ENCODE data around the gene DOK3. TPM values are rescaled to one million over a fixed set of nuclear protein-coding genes. Genes with fewer than 3 reads are reported as not detected.

The DOK3 gene
- total and polyA plus RNA-seq, 2 experiments from 2014 or later = 2.2 to 11.1 TPM

DNA sequence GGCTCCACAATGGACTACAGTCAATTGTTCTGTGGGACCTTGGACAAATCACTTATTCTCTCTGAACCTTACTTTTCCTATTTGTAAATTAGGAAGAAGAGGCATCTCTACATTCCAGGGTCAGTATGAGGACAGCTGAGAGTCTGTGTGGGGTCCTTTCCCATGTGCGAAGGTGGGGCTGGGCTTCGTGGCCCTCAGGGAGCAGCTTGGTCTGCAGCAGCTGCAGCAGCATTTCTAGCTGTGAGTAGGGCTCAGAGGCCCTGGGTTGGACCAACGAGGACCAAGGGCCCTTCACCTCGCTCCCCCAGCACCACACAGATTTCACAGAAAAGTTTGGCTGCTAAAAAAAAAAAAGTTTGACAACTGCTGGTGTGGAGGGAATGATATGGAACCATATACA is 16.6 kb upstream of the DOK3 start:
- no peak overlapping the region for H2AFZ ChIP-seq
- no peaks in the 10 kb centered on the region for H3F3A ChIP-seq (replicated peaks; ENCODE audit: low read depth)
- ATAC-seq = no peak
- TF ChIP-seq, protein P1, sequence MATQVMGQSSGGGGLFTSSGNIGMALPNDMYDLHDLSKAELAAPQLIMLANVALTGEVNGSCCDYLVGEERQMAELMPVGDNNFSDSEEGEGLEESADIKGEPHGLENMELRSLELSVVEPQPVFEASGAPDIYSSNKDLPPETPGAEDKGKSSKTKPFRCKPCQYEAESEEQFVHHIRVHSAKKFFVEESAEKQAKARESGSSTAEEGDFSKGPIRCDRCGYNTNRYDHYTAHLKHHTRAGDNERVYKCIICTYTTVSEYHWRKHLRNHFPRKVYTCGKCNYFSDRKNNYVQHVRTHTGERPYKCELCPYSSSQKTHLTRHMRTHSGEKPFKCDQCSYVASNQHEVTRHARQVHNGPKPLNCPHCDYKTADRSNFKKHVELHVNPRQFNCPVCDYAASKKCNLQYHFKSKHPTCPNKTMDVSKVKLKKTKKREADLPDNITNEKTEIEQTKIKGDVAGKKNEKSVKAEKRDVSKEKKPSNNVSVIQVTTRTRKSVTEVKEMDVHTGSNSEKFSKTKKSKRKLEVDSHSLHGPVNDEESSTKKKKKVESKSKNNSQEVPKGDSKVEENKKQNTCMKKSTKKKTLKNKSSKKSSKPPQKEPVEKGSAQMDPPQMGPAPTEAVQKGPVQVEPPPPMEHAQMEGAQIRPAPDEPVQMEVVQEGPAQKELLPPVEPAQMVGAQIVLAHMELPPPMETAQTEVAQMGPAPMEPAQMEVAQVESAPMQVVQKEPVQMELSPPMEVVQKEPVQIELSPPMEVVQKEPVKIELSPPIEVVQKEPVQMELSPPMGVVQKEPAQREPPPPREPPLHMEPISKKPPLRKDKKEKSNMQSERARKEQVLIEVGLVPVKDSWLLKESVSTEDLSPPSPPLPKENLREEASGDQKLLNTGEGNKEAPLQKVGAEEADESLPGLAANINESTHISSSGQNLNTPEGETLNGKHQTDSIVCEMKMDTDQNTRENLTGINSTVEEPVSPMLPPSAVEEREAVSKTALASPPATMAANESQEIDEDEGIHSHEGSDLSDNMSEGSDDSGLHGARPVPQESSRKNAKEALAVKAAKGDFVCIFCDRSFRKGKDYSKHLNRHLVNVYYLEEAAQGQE (IDR thresholded peaks at IDR 0.05; ENCODE audit: unreplicated experiment) = no peak
- TF ChIP-seq CREB1 (CRISPR knock-in tag; IDR thresholded peaks at IDR 0.05; ENCODE audit: low read depth) = no peak
- no peak for TF ChIP-seq ZNF114 (CRISPR knock-in tag; IDR thresholded peaks at IDR 0.05)
- TF ChIP-seq STAT1 (IDR thresholded peaks at IDR 0.05; ENCODE audit: unreplicated experiment) = no peak
- TF ChIP-seq, protein P2, sequence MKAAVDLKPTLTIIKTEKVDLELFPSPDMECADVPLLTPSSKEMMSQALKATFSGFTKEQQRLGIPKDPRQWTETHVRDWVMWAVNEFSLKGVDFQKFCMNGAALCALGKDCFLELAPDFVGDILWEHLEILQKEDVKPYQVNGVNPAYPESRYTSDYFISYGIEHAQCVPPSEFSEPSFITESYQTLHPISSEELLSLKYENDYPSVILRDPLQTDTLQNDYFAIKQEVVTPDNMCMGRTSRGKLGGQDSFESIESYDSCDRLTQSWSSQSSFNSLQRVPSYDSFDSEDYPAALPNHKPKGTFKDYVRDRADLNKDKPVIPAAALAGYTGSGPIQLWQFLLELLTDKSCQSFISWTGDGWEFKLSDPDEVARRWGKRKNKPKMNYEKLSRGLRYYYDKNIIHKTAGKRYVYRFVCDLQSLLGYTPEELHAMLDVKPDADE (IDR thresholded peaks at IDR 0.05) = no peak
- TF ChIP-seq JUNB (IDR thresholded peaks at IDR 0.05; ENCODE audit: unreplicated experiment) = no peak
- no peak for TF ChIP-seq EZH2phosphoT487 (IDR thresholded peaks at IDR 0.05; ENCODE audit: unreplicated experiment)
- no peak for TF ChIP-seq ZNF331 (CRISPR knock-in tag; IDR thresholded peaks at IDR 0.05; ENCODE audit: low read depth)
- TF ChIP-seq, protein P3, sequence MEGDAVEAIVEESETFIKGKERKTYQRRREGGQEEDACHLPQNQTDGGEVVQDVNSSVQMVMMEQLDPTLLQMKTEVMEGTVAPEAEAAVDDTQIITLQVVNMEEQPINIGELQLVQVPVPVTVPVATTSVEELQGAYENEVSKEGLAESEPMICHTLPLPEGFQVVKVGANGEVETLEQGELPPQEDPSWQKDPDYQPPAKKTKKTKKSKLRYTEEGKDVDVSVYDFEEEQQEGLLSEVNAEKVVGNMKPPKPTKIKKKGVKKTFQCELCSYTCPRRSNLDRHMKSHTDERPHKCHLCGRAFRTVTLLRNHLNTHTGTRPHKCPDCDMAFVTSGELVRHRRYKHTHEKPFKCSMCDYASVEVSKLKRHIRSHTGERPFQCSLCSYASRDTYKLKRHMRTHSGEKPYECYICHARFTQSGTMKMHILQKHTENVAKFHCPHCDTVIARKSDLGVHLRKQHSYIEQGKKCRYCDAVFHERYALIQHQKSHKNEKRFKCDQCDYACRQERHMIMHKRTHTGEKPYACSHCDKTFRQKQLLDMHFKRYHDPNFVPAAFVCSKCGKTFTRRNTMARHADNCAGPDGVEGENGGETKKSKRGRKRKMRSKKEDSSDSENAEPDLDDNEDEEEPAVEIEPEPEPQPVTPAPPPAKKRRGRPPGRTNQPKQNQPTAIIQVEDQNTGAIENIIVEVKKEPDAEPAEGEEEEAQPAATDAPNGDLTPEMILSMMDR (conservative IDR thresholded peaks at IDR 0.05; ENCODE audit: low read depth in 2 of 2) = no peak
- TF ChIP-seq EZH2 (IDR thresholded peaks at IDR 0.05; ENCODE audit: low read depth, unreplicated experiment) = no peak
- TF ChIP-seq POLR2AphosphoS5 (IDR thresholded peaks at IDR 0.05; ENCODE audit: low read depth) = no peak
- no peak overlapping the region for H3K4me2 ChIP-seq
- Mint-ChIP-seq H3K36me3 (ENCODE audit: low read depth) (peaks cover 35% of the 10 kb centered on the region), H3K4me1 (no peaks in the 10 kb centered on the region), H3K27ac (no peak overlapping the region), H3K27me3 (ENCODE audit: insufficient read depth, low read depth, poor library complexity) (peaks cover 5% of the 10 kb centered on the region), H3K4me3 (no peak overlapping the region), H3K9me3 (no peaks in the 10 kb centered on the region)
- peaks cover 12% of the 10 kb centered on the region for H4K20me1 ChIP-seq (replicated peaks; ENCODE audit: insufficient read depth)
- no peaks in the 10 kb centered on the region for H3K4me1 ChIP-seq (ENCODE audit: insufficient read depth)
- no peak overlapping the region for H3K4me3 ChIP-seq
- no peaks in the 10 kb centered on the region for H3K9me2 ChIP-seq (ENCODE audit: insufficient read depth)
- no peaks in the 10 kb centered on the region for H3K79me2 ChIP-seq (replicated peaks; ENCODE audit: insufficient read depth)
- no peak for DNase-seq (ENCODE audit: low spot score)
- no peak overlapping the region for H3K27ac ChIP-seq (ENCODE audit: low read depth)
- H3K36me3 ChIP-seq (ENCODE audit: insufficient read depth) = peaks cover 7% of the 10 kb centered on the region; the same call in 1 of the 2 replicates
- H3K27me3 ChIP-seq (ENCODE audit: insufficient read depth) = no peaks in the 10 kb centered on the region
